Epithelial cell of esophagus (primary cell): Measurements from ENCODE around the gene SNRPA1.

Source experiments
- DNase-seq: peaks from one replicate; pipeline ENCODE4 v3.0.0; 2010; ENCODE audit warnings: low read depth
- H3K4me3 ChIP-seq: 2 replicates; pipeline ENCODE4 v1.5.1; 2011; ENCODE audit warnings: mild to moderate bottlenecking, low read length, control low read depth
- CTCF ChIP-seq: IDR thresholded peaks from 2 replicates; pipeline ENCODE4 v1.5.1; 2011; ENCODE audit warnings: low read depth, mild to moderate bottlenecking, low read length, control low read depth, inconsistent platforms; ENCODE audit not compliant: insufficient read depth; ENCODE audit errors: missing control alignments

Gene SNRPA1

GRCh38 chr15:101306341-101307047 lies 11.4 kb upstream of the SNRPA1 start:
- H3K4me3 ChIP-seq = no peak overlapping the region
- DNase-seq = no peak
- no peak for TF ChIP-seq CTCF

GRCh38 chr15:101305820-101306255 lies 10.8 kb upstream of the SNRPA1 start:
- DNase-seq = no peak
- no peak for TF ChIP-seq CTCF
- H3K4me3 ChIP-seq = no peak overlapping the region

GRCh38 chr15:101303408-101303807 lies 8.4 kb upstream of the SNRPA1 start:
- TF ChIP-seq CTCF = no peak
- H3K4me3 ChIP-seq = no peak overlapping the region
- no peak for DNase-seq

- DNase-seq = peak; percentile 86
- TF ChIP-seq CTCF = no peak
- no peak overlapping the region for H3K4me3 ChIP-seq
Observed at GRCh38 chr15:101296418-101297405, 1.7 kb upstream of the SNRPA1 start.

GRCh38 chr15:101295607-101296161 lies 636 bp upstream of the SNRPA1 start:
- no peak for TF ChIP-seq CTCF
- peak overlapping the region; percentile 95 for H3K4me3 ChIP-seq
- DNase-seq = no peak

- DNase-seq = peak; percentile 21
- no peak for TF ChIP-seq CTCF
- H3K4me3 ChIP-seq = peak overlapping the region; percentile 95
Observed at GRCh38 chr15:101293122-101293521, 1.9 kb downstream of the SNRPA1 start.
